ENCODE measurements around the gene IGF1R. TPM values are rescaled to one million over a fixed set of nuclear protein-coding genes. Genes with fewer than 3 reads are reported as not detected.

Gene IGF1R
- total and polyA plus RNA-seq, 2 donors (not counting 3 experiments of a cell fraction or from before 2014, with no cell fraction given): 16.1 to 59.1 TPM

DNA sequence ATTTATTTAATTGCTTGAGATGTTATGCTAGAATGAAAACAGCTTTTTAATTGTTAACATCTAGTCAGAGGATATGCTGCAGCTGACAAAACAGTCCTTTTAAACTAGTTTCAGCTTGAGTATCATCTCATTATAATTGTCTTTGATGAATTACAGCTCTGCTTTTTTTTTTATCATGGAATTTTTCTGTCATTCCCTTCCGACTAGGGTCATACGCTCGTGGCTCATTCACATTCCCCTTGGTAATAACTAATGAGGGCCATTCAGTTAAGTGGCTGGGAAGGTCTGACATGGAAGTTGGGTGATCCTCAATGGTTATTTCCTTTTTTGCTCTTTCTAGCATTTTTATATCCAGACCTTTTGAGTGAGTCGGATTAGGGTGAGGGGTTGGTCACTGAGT, 282.2 kb downstream of the IGF1R start:
- no TSS peak for BruUV-seq (replicated peaks)
- Histone ChIP-seq H3K27me3 (ENCODE audit: control insufficient read depth in 2 of 2, insufficient read depth in 2 of 2, low read length in 2 of 2) (no peaks in the 10 kb centered on the region), H3K4me1 (ENCODE audit: control insufficient read depth, extremely low read depth, insufficient read depth, low read length) (no peaks in the 10 kb centered on the region), H3K4me3 (replicated peaks in 1 of 3; ENCODE audit: insufficient read depth in 1 of 3, low read depth in 1 of 3, low read length in 3 of 3) (no peak overlapping the region), H3K9me1 (replicated peaks; ENCODE audit: control insufficient read depth, extremely low read depth, insufficient read depth, low read length) (no peaks in the 10 kb centered on the region), H3K79me2 (ENCODE audit: control insufficient read depth, insufficient read depth, low read length) (no peaks in the 10 kb centered on the region), H3K9ac (replicated peaks; ENCODE audit: extremely low read depth, insufficient read depth, low read length) (no peak overlapping the region), H3K27ac (ENCODE audit: insufficient read depth, low read depth, low read length) (no peak overlapping the region), H3K9me3 (replicated peaks; ENCODE audit: control insufficient read depth, insufficient read depth, low read length) (no peaks in the 10 kb centered on the region), H3K4me2 (ENCODE audit: insufficient read depth, low read length) (no peak overlapping the region), H2AFZ (ENCODE audit: low read depth, low read length) (no peak overlapping the region), H4K20me1 (replicated peaks; ENCODE audit: control insufficient read depth, extremely low read depth, insufficient read depth, low read length) (no peaks in the 10 kb centered on the region), H3K36me3 (ENCODE audit: control insufficient read depth in 2 of 2, extremely low read depth in 1 of 2, insufficient read depth in 2 of 2, low read length in 2 of 2) (peaks cover 3 to 12% of the 10 kb centered on the region in 2 experiments)
- dilution Hi-C loops (cut with MboI; ENCODE audit: extremely low pct_ligation_motif_present, low sequenced_read_pairs) (no loop called here), intact Hi-C loops (cut with micrococcal nuclease) (no loop called here)
- ChIA-PET CTCF (interaction anchor here (0.9 kb wide), 1 partner anchor 49 kb away, joined by 3 read pairs; no protein-coding TSS in a partner anchor), POLR2A (no interaction called here)
- no peak for TF ChIP-seq MYC (IDR thresholded peaks at IDR 0.05; ENCODE audit: low read depth, low read length)
- TF ChIP-seq, protein P1, sequence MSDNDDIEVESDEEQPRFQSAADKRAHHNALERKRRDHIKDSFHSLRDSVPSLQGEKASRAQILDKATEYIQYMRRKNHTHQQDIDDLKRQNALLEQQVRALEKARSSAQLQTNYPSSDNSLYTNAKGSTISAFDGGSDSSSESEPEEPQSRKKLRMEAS (IDR thresholded peaks at IDR 0.05; ENCODE audit: insufficient read depth, insufficient read length): no peak
- TF ChIP-seq, protein P2, sequence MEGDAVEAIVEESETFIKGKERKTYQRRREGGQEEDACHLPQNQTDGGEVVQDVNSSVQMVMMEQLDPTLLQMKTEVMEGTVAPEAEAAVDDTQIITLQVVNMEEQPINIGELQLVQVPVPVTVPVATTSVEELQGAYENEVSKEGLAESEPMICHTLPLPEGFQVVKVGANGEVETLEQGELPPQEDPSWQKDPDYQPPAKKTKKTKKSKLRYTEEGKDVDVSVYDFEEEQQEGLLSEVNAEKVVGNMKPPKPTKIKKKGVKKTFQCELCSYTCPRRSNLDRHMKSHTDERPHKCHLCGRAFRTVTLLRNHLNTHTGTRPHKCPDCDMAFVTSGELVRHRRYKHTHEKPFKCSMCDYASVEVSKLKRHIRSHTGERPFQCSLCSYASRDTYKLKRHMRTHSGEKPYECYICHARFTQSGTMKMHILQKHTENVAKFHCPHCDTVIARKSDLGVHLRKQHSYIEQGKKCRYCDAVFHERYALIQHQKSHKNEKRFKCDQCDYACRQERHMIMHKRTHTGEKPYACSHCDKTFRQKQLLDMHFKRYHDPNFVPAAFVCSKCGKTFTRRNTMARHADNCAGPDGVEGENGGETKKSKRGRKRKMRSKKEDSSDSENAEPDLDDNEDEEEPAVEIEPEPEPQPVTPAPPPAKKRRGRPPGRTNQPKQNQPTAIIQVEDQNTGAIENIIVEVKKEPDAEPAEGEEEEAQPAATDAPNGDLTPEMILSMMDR (IDR thresholded peaks at IDR 0.05; ENCODE audit: extremely low read depth in 1 of 2, insufficient read depth in 1 of 2, low read depth in 1 of 2, low read length in 2 of 2): no peak
- TF ChIP-seq FOS (IDR thresholded peaks at IDR 0.05; ENCODE audit: borderline replicate concordance, insufficient read depth, low read length): no peak
- TF ChIP-seq EZH2 (IDR thresholded peaks at IDR 0.05; ENCODE audit: borderline replicate concordance, low read depth, low read length, severe bottlenecking): no peak
- TF ChIP-seq GATA2 (IDR thresholded peaks at IDR 0.05; ENCODE audit: insufficient read depth, insufficient read length, low read depth, low read length): no peak
- TF ChIP-seq JUN (IDR thresholded peaks at IDR 0.05; ENCODE audit: borderline replicate concordance, insufficient read depth, insufficient read length, low read depth): no peak
- TF ChIP-seq POLR2AphosphoS5 (IDR thresholded peaks at IDR 0.05; ENCODE audit: insufficient read depth, low read depth, low read length): no peak
- no peak for TF ChIP-seq POLR2A (IDR thresholded peaks at IDR 0.05; ENCODE audit: low read depth, low read length)
- no peak for FAIRE-seq
- DNase-seq (ENCODE audit: low read depth, low spot score): no peak
